ENCODE results near the gene PTGR2. TPM values are rescaled to one million over a fixed set of nuclear protein-coding genes. Genes with fewer than 3 reads are reported as not detected.
"Not testable (repeated sequence)": the region's sequence is repeated elsewhere in the genome, so short reads cannot be mapped to it uniquely, and the experiment has no call there.

PTGR2 gene
- total RNA-seq, 4 donors from 2014 or later = 6.3 to 12.9 (median 9.0) TPM

- H3K4me3 ChIP-seq = no peak overlapping the region
- no peak for DNase-seq (ENCODE audit: low spot score in 2 of 2)
- peaks cover 0 to 22% (median 3%) of the 10 kb centered on the region in 4 donors for H3K4me1 ChIP-seq
- H3K9me3 ChIP-seq = no peaks in the 10 kb centered on the region
- WGBS, 2 donors = 80 to 84% methylated on average over 4 of the region's 4 CpGs
- no peaks in the 10 kb centered on the region for H3K36me3 ChIP-seq
- TF ChIP-seq EP300 (IDR thresholded peaks at IDR 0.05) = no peak
- TF ChIP-seq CTCF (IDR thresholded peaks at IDR 0.05) = no peak
- TF ChIP-seq POLR2A (IDR thresholded peaks at IDR 0.05) = no peak
- H3K27ac ChIP-seq = no peak overlapping the region
- H3K27me3 ChIP-seq = no peaks in the 10 kb centered on the region
These were observed 27.5 kb upstream of the PTGR2 start for GRCh38 chr14:73824127-73824526.

- WGBS, 2 donors = 81 to 82% methylated on average over 8 of the region's 8 CpGs
- TF ChIP-seq EP300 (IDR thresholded peaks at IDR 0.05) (no peak), CTCF (IDR thresholded peaks at IDR 0.05) (no peak), POLR2A (IDR thresholded peaks at IDR 0.05) (no peak)
- no peak overlapping the region for H3K4me3 ChIP-seq
These were observed 27.1 kb upstream of the PTGR2 start for GRCh38 chr14:73824536-73824935.

GRCh38 chr14:73825551-73826188 is 26.0 kb upstream of the PTGR2 start:
- TF ChIP-seq EP300 (IDR thresholded peaks at IDR 0.05) = peak in 1 of 2 donors; percentile 88
- peak; percentile 76 to 93 (median 88) for TF ChIP-seq CTCF (IDR thresholded peaks at IDR 0.05)
- no peak for TF ChIP-seq POLR2A (IDR thresholded peaks at IDR 0.05)
- peak; percentile 93 to 98 for DNase-seq (ENCODE audit: low spot score in 2 of 2)
- H3K27me3 ChIP-seq = no peaks in the 10 kb centered on the region
- H3K36me3 ChIP-seq = no peaks in the 10 kb centered on the region
- peaks cover 0 to 22% (median 3%) of the 10 kb centered on the region in 4 donors for H3K4me1 ChIP-seq
- H3K9me3 ChIP-seq = no peaks in the 10 kb centered on the region
- 7 to 8% methylated on average over 7 of the region's 7 CpGs for WGBS, 2 donors
- H3K4me3 ChIP-seq = no peak overlapping the region
- peak overlapping the region in 2 of 4 donors; percentile 33 to 65 for H3K27ac ChIP-seq

More at GRCh38 chr14:73824536-73824935, 27.1 kb upstream of the PTGR2 start:
- Histone ChIP-seq H3K36me3 (no peaks in the 10 kb centered on the region), H3K27me3 (no peaks in the 10 kb centered on the region), H3K4me1 (peaks cover 0 to 22% (median 3%) of the 10 kb centered on the region in 4 donors), H3K9me3 (no peaks in the 10 kb centered on the region), H3K27ac (no peak overlapping the region)
- DNase-seq (ENCODE audit: low spot score in 2 of 2) = no peak

GRCh38 chr14:73827190-73827589 is 24.4 kb upstream of the PTGR2 start:
- WGBS, 2 donors = 93 to 95% methylated on average over 7 of the region's 7 CpGs
- H3K36me3 ChIP-seq; DNase-seq (ENCODE audit: low spot score in 2 of 2): not testable (repeated sequence)

GRCh38 chr14:73829071-73829470 is 22.6 kb upstream of the PTGR2 start:
- no peak overlapping the region for H3K4me3 ChIP-seq
- 63 to 71% methylated on average over 4 of the region's 4 CpGs for whole genome bisulfite sequencing, 2 donors
- no peaks in the 10 kb centered on the region for H3K9me3 ChIP-seq
- H3K27me3 ChIP-seq = no peaks in the 10 kb centered on the region
- H3K36me3 ChIP-seq = no peaks in the 10 kb centered on the region
- peaks cover 0 to 32% (median 3%) of the 10 kb centered on the region in 4 donors for H3K4me1 ChIP-seq
- TF ChIP-seq CTCF (IDR thresholded peaks at IDR 0.05) (no peak), POLR2A (IDR thresholded peaks at IDR 0.05) (no peak), EP300 (IDR thresholded peaks at IDR 0.05) (no peak)
- peak overlapping the region in 1 of 4 donors; percentile 6 for H3K27ac ChIP-seq
- DNase-seq (ENCODE audit: low spot score in 2 of 2) = no peak

More at GRCh38 chr14:73827190-73827589, 24.4 kb upstream of the PTGR2 start:
- H3K4me1 ChIP-seq = peaks cover 0 to 22% (median 3%) of the 10 kb centered on the region in 4 donors
- not testable (repeated sequence) for H3K9me3 ChIP-seq, H3K27me3 ChIP-seq, H3K4me3 ChIP-seq, H3K27ac ChIP-seq

All from tibial nerve (tissue), 4 donors.